Chondrocyte (in vitro differentiated cells): ENCODE data around the gene INAFM1. TPM values are rescaled to one million over a fixed set of nuclear protein-coding genes. Genes with fewer than 3 reads are reported as not detected.

Source experiments
- DNase-seq: peaks from one replicate; pipeline ENCODE4 v3.0.0; 2021; ENCODE audit warnings: mixed read lengths, low spot score
- H3K27ac Mint-ChIP-seq: one replicate; pipeline ENCODE4 v1.8.0; 2021; ENCODE audit warnings: mild to moderate bottlenecking, moderate library complexity, mixed read lengths; ENCODE audit not compliant: unreplicated experiment
- H3K27me3 Mint-ChIP-seq: 2 replicates; pipeline ENCODE4 v1.8.0; 2021; ENCODE audit warnings: low read depth, mixed read lengths
- H3K36me3 Mint-ChIP-seq: 2 replicates; pipeline ENCODE4 v1.8.0; 2021; ENCODE audit warnings: low read depth, mixed read lengths
- H3K4me1 Mint-ChIP-seq: 2 replicates; pipeline ENCODE4 v1.8.0; 2021; ENCODE audit warnings: low read depth, mild to moderate bottlenecking, mixed read lengths
- H3K4me3 Mint-ChIP-seq: one replicate; pipeline ENCODE4 v1.8.0; 2021; ENCODE audit warnings: mild to moderate bottlenecking, moderate library complexity, mixed read lengths; ENCODE audit not compliant: unreplicated experiment
- H3K9me3 Mint-ChIP-seq: 2 replicates; pipeline ENCODE4 v1.8.0; 2021; ENCODE audit warnings: low read depth, mixed read lengths
- CTCF ChIP-seq: fragments of 200-600 bp; sonication (generic); IDR thresholded peaks from 2 replicates; pipeline ENCODE4 v1.5.0; 2021; ENCODE audit warnings: antibody characterized with exemption, mild to moderate bottlenecking, moderate library complexity
- total RNA-seq: library from RNA; stranded (reverse); gene quantifications from 3 replicates; pipeline ENCODE4 v1.2.1, GENCODE V29; 2021

INAFM1 gene
- total RNA-seq, 1 donor from 2014 or later: 28.8 TPM

GRCh38 chr19:47228168-47228936 is 46.3 kb upstream of the INAFM1 start:
- Mint-ChIP-seq H3K4me3 (no peak overlapping the region), H3K4me1 (peaks cover 36% of the 10 kb centered on the region), H3K9me3 (no peaks in the 10 kb centered on the region), H3K36me3 (peaks cover 5% of the 10 kb centered on the region), H3K27ac (peak overlapping the region; percentile 96), H3K27me3 (no peaks in the 10 kb centered on the region)
- no peak for DNase-seq
- no peak for TF ChIP-seq CTCF

- peaks cover 3% of the 10 kb centered on the region for H3K36me3 Mint-ChIP-seq
- H3K4me3 Mint-ChIP-seq: no peak overlapping the region
- no peak for TF ChIP-seq CTCF
- H3K27me3 Mint-ChIP-seq: no peaks in the 10 kb centered on the region
- no peaks in the 10 kb centered on the region for H3K9me3 Mint-ChIP-seq
- peaks cover 36% of the 10 kb centered on the region for H3K4me1 Mint-ChIP-seq
- H3K27ac Mint-ChIP-seq: no peak overlapping the region
- DNase-seq: no peak
These were observed 45.6 kb upstream of the INAFM1 start for GRCh38 chr19:47228937-47229675.

GRCh38 chr19:47229676-47230053 is 45.0 kb upstream of the INAFM1 start:
- peaks cover 3% of the 10 kb centered on the region for H3K36me3 Mint-ChIP-seq
- no peaks in the 10 kb centered on the region for H3K9me3 Mint-ChIP-seq
- H3K4me3 Mint-ChIP-seq: no peak overlapping the region
- no peak for TF ChIP-seq CTCF
- H3K4me1 Mint-ChIP-seq: peaks cover 36% of the 10 kb centered on the region
- H3K27me3 Mint-ChIP-seq: no peaks in the 10 kb centered on the region
- DNase-seq: no peak
- no peak overlapping the region for H3K27ac Mint-ChIP-seq

- H3K27ac Mint-ChIP-seq: no peak overlapping the region
- H3K9me3 Mint-ChIP-seq: no peaks in the 10 kb centered on the region
- H3K4me1 Mint-ChIP-seq: peaks cover 35% of the 10 kb centered on the region
- H3K4me3 Mint-ChIP-seq: peak overlapping the region; percentile 54
- H3K27me3 Mint-ChIP-seq: no peaks in the 10 kb centered on the region
- H3K36me3 Mint-ChIP-seq: peaks cover 2% of the 10 kb centered on the region
- TF ChIP-seq CTCF: peak; percentile 91
- DNase-seq: no peak
These were observed 44.4 kb upstream of the INAFM1 start for GRCh38 chr19:47230054-47230920.

DNA sequence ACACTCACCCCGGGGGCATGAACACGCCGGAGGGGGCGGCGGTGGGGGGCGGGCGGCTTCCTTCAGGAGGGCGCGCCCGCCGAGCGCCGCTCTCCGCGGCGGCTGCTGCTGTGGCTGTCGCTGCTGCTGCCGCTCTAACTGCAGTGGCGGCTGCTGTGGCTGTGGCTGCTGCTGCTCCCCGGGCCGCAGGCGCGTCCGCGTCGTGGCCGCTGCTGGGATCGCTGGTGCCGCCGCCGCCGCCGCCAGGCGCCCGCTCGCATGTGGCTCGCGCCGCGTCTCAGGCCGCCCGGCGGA is 43.8 kb upstream of the INAFM1 start, which contains the start of gene BBC3:
TSS of gene BBC3 (minus strand) at position 279 of the 294 bp plus-strand sequence. CDS start 2,768 bp downstream, outside the sequence.
- Mint-ChIP-seq H3K27ac (peak within 1 kb of the TSS; percentile 89), H3K9me3 (no peaks in the 10 kb centered on the region), H3K36me3 (no peaks in the 10 kb centered on the region), H3K27me3 (no peaks in the 10 kb centered on the region), H3K4me3 (peak within 1 kb of the TSS; percentile 63), H3K4me1 (peaks cover 30% of the 10 kb centered on the region)
- no peak for TF ChIP-seq CTCF
- DNase-seq: no peak
